HG02885 (cell line): Measurements from ENCODE around the gene HES1.
"Not testable (repeated sequence)": the region's sequence is repeated elsewhere in the genome, so short reads cannot be mapped to it uniquely, and the experiment has no call there.

ENCODE experiments used
- ATAC-seq: cut with Tn5 transposase; IDR thresholded peaks from one replicate; pipeline ENCODE4 v1.9.1; 2021; ENCODE audit warnings: mild to moderate bottlenecking; ENCODE audit not compliant: unreplicated experiment, poor library complexity

The HES1 gene, protein sequence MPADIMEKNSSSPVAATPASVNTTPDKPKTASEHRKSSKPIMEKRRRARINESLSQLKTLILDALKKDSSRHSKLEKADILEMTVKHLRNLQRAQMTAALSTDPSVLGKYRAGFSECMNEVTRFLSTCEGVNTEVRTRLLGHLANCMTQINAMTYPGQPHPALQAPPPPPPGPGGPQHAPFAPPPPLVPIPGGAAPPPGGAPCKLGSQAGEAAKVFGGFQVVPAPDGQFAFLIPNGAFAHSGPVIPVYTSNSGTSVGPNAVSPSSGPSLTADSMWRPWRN

DNA sequence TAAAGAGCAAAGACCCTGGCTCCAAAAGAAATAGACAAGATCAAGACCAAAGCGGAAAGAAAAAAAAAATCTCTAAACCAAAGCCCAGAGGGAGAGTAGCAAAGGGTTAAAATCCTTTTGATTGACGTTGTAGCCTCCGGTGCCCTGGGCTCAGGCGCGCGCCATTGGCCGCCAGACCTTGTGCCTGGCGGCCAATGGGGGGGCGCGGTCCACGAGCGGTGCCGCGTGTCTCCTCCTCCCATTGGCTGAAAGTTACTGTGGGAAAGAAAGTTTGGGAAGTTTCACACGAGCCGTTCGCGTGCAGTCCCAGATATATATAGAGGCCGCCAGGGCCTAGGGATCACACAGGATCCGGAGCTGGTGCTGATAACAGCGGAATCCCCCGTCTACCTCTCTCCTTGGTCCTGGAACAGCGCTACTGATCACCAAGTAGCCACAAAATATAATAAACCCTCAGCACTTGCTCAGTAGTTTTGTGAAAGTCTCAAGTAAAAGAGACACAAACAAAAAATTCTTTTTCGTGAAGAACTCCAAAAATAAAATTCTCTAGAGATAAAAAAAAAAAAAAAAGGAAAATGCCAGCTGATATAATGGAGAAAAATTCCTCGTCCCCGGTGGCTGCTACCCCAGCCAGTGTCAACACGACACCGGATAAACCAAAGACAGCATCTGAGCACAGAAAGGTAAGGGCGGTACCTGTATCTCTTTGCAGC lies at the start of gene HES1:
TSS of gene HES1 (plus strand) at position 343 of the 713 bp plus-strand sequence. CDS start at position 576, 233 bp downstream.
- peak; percentile 28 for ATAC-seq

DNA sequence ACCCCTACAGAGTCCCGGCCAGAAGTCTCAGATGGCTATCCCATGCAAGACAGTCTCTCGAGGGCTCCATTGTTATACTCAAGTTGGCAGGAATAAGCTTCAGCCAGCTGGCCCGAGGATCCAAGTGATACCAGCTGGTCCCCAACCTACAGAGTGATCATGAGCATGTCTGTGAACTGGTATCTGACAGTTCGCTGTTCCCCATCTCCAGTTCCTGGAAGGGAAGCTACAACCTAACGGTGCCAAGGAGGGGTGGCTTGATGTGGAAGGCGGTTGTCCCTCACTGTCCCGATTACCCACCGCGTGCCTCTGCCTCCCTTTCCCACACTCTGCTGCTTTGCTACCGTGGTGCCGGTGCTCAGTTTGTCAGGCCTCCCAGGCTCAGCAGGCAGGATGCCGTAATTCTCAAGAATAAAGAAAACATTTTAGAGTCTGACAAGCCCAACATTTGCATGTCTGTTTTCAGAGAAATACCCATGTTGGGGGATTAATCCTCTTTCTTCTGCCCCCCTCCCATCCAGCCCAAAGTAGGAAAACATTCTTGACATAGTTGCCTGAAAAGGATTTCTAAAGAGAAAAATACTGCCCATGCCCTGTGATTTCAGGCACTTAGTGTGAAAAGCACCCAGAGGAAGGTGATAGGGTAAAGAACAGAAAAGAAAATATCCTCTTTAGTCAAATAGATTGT lies 49.4 kb upstream of the HES1 start:
- no peak for ATAC-seq

DNA sequence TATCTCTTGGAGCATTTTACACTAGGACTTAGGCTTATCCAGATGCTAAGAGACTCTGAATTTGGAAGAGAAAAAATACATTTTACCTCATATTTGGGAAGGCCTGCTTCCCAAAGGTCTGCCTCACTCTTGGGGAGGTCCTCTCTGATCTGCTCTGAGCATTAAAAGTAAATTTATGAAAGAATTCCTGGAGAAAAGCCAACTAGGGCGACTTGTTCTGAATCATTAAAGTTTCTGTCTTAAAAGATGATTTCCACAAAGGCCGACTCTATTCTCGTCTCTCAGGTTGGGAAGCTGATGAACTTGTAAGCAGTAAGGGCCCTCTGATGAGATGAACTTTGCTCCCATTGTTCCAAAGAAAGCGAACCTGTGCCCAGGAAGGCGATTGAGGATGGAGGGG lies 48.7 kb upstream of the HES1 start:
- no peak for ATAC-seq

DNA sequence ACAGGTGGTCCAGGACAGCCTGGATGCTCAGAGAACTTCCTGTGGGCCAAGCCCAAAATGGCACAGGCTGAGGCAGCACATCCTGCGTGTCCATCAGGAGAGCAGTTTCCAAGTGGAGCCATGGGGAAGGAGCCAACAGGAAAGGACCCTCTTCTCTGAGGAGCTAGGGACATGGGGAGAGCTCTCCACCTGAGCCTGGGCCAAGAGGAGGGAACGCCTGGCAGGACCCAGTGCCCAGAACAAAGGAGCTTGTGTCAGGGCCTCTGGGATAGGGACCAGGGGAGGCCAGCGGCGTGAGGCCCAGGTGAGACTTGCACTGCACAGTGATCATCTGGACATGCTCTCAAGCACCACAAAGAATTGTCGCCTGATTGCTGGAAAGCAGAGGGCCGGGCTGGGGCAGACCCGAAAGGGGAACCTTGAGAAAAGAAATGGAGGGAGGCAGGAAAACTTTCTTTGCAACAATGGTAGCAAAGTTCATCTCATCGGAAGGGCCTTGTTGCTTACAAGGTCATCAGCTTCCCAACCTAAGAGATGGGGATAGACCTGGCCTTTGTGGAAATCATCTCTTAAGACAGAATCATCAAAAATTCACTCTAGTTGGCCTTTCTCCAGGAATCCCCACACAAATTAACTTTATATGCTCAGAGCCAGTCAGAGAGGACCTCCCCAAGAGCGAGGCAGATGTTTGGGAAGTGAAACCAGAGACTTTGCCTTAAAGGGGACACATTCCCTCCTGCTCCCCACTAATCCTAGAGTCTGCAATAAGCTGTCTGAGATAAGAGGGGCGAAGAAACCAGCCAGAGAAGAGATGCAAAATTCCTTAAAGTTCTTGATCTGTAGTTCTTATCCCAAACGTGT lies 47.7 kb upstream of the HES1 start:
- no peak for ATAC-seq

DNA sequence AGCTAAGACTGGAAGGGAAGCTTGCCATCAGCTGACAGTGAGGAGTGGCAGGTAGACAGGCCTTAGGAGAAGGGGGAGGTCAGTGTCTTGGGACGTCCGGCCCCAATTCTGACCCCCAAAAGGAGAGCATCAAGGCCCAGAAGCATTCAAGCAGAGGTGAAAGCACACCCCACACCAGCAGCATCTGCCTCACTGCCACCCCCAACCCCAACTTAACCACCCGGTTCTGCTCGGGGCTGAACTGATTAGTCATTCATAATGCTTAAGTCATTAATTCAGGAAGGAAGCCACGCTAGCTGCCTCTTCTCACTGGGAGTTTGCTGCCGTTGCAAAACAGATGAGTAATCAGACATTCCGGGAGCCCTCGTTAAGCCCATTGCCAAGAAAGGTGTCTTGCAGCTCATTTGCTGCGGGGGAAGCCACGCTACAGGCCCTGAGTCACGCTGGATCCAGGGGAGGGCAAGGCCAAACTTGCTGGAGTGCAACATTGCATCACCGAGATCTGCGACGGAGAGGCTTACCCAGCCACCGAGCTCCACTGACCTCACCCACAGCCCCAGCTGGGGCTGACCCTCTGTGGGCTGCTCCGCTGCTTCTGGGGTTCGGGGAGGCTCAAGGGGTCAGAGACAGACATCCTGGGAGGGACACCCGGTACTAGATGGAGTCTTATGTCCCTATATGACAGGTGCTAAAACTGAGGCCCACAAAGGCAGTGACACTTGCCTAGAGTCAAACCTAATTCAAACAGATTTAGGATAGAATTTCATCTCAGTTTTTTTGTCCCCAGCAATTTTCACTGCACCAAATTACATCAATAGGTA lies 46.4 kb upstream of the HES1 start:
- ATAC-seq: no peak

DNA sequence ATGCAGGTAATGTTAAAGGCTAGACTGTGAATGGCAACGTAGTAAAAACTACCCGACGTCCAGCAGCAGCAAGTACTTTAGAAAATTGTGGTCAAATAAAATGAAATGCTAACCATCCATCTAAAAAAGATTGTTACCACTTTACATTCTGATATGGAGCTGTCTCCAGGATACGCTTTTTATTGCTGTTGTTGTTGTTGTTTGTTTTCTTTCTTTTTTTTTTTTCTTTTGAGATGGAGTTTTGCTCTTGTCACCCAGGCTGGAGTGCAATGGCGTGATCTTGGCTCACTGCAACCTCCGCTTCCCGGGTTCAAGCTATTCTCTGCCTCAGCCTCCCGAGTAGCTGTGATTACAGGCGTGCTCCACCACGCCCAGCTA lies 45.8 kb upstream of the HES1 start:
- not testable (repeated sequence) for ATAC-seq

DNA sequence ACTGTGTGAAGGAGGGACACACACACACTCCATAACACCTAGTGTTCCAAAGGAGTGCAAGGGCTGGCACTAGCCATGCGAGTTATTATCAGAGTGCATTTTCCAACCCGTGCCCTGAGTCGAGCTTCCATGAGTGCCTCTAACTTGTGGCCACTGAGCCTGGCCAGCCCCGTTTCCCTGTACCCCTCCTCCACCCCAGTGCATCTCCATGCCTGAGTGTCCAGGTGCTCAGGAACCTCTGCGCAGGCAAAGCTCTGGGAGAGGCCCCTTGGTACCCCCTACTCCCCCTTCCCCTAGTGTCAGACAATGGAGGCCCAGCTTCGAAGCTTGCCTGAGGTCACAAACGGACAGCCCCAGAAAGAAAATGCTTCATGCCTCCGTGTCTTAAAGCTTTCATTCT lies 45.2 kb upstream of the HES1 start:
- no peak for ATAC-seq

DNA sequence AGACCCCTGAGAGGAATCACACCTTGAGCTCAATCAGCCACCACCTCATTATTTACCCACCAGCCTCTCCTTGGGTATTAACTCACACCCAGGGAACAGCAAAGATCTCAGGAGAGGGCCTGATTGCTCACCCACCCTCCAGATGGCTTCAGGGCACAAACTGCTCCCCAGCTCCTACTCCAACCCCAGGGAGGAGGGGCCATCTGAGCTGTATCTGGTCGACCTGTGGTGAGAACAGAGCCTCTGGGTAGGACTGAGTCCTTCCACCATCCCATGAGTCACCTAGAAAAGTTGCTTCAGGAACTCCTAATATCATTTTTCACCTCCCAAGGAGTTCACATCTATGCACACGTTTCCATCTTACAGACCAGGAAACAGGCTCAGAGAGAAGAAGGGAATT lies 44.8 kb upstream of the HES1 start:
- ATAC-seq: no peak

DNA sequence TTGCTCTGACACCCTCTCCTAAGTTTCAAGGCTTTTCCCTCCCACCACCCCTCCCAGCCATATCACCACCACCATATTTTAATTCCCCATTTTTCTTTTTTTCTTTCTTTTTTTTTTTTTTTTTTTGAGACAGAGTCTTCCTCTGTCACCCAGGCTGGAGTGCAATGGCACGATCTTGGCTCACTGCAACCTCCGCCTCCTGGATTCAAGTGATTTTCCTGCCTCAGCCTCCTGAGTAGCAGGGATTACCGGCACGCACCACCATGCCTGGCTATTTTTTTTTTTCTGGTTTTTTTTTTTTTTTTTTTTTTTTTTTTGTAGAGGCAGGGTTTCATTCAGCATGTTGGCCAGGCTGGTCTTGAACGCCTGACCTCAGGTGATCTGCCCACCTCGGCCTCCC lies 44.1 kb upstream of the HES1 start:
- not testable (repeated sequence) for ATAC-seq

DNA sequence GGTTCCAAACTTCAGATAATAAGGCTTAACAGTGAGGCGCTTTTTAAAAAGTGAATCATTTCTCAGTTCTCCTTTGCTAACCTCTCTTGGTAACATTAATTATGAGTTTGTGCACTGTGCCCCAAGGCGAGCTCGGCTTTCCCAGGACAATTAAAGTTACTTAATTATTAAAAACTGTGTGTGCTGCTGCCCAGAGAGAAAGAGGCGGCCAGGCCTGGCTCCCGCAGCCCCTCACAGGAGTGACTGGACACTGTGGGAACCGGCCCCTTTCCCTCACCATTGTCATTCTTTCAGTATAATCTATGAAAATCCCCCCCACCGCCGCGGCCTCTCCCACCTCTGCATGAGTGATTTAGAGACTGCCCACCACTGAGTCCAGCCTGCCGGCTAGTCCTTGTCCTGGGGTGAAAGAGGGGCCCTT lies 43.1 kb upstream of the HES1 start:
- no peak for ATAC-seq

DNA sequence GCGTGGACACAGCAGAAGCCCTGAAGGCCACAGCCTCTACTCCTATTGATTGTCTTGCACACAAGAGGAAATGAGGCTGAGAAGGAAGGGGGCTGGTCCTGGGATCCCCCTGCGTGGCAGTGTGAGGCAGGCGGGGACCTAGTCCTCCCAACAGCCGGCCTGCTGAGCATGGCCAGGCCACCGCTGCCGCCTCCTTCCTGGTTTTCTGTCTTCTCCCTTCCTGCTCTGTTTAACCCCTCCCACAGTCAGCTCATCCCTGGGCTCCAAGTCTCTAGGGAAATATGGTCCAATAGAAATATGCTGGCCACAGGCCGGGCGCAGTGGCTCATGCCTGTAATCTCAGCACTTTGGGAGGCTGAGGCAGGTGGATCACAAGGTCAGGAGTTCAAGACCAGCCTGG lies 42.1 kb upstream of the HES1 start:
- no peak for ATAC-seq

DNA sequence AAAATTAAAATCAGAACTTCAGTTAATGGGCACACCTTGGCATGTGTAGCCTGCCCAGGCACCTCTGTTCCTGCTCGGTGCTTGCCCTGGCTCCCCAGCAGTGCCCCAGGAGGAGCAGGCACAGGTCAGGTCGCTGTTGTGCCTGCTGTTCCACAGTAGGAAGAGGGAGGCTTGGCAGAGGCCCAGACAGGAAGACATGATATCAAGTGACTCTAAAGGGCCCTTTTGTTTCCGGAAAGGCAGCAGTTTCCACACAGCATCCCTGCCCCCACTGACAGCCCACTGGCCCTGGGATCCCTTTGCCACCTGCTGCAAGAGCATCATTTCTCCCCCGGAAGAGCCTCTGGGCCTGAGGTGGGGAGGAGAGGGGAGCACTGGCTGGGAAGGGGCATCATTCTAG lies 40.5 kb upstream of the HES1 start:
- ATAC-seq: no peak

DNA sequence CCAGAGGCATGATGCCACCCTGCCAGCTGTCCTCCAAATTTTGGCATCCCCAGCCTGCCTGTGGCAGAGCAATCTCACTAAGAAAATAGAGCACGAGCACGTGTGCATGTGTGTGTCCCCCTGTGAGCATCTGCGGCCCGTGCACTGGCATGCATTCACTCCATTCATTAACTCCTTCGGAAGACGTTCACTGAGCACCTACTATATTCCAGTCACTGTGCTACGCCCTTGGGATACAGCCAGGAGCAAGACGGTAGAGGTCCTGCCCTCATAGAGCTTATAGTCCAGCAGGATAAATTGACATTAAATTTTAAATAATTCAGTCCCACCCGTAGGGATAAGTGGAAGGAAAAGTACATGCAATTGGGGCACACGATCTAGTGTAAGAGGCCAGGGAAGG lies 40.0 kb upstream of the HES1 start:
- no peak for ATAC-seq

DNA sequence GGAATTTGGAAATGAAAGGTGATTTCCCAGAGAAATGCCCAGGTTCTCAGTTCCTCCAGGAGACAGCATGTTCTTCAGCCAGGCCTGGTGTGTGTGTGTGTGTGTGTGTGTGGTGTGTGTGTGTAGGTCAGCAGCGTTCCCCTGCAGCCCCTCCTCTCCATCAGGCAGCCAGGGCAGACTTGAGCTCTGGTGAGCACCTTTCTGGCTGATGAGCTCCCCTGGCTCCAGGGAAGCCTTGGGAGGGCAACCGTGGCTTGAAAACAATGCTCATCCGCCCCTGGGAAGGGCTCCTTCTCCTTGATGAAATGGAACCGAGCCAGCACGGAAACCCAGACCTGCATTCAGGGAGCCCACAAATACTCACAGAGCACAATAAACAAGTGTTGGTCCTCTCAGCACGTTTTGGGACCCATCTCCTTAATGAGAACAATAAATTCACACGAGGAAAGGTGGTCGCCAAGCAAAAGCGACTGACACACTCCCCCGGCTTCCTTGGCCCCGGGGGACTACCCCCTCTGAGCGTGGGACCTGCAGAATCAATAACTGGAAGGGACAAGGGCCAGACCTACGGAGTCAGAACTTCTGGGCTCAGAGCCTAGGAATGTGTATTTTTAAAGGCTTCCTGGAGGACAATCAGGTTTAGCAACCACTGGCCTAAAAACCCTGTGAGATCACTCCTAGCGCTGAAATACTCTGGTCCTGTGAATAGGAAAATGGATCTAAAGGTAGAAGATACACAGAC lies 38.6 kb upstream of the HES1 start:
- ATAC-seq: no peak

DNA sequence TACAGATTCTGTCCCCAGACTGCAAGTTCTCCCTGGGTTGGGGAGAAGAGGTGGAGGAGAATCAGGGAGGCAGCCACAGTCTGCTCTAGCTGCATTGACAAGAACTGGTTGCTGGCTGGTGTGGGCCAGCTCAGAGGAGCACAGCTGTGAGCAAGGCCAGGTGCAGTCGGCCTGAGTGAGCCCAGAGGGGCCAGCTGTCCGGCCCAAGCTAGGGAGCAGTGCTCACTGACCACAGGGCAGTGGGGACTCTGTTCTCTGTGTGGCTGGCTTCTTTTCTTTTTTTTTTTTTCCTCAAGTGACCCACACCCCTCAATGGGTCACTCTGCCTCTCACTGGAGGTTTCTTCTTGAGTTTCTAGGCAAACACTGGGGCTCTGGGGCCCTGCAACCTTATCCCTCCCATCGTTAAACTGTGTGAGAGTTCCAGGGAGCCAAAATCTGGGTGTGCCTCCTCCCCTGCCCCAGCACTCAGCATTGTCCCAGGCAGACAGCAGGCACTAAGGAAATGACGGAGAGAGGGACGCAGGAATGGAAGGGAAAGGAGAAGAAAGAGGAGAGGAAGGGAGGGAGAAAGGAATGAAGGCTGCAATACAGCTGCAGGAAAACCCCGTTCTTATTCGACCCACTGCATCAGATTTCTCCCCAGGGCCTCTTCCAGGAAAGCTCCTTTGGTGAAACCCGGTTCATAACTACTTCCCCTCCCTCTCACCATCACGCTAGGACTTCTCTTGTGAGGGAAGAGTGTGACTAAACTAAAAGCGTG lies 37.7 kb upstream of the HES1 start:
- ATAC-seq: no peak

DNA sequence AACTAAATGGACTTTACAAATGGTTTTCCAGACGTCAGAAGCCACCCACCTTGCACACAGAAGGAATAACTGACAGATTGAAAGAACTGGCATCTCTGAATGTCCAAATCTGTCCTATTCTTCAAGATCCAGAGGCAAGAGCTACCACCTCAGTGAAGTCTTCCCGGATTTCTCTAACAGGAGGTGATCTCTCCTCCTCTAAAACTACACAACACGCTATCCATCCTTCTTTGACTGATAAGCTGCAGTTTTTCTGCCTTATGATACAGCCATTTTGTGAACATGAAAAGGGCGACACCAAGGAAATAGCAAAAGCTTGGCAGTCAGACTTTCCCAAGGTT lies 37.1 kb upstream of the HES1 start:
- no peak for ATAC-seq

DNA sequence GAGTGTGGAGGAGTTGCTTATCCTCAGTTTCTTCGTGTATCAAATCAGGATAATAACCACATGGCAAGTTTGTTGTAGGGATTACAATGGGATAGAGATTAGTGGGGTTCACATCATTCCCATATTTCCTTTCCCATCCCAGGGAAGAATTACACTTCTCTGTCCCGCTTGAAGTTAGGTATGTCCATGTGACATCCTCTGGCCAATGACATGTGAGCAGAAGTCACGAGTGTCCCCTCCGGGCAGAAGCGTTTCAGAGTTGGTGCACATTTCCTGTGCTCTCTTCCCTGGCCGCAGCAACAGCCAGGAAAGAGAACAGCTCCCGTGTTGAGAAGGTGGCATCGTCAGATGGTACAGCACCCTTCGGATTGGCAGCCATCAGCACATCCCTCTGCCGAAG lies 36.7 kb upstream of the HES1 start:
- ATAC-seq: no peak

DNA sequence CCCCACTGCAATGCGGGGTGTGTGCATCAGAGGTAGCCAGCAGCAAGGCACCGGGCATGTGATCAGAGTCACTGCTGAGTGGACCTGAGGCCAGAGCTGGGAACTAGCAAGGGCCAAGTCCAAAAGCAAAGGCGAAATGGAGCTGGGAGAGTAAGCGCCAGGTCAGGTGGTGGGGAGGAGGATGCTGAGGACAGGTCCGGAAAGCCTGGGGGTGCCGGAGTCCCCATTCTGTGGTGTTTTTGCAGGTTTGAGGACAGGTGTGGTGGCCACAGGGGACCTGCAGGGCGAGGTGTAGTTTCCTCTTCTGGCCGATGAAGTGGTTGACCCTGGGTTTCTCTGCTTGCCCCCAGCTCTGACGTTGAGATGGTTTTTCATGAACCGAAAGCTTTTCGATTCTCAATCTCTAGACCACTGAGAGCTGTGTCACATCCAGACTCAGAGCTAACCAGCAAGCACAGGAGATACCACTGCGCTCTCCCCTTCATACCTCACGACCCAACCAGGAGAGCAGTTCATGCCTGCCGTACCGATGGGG lies 35.0 kb upstream of the HES1 start:
- ATAC-seq: peak; percentile 86
